Lower lobe of right lung (tissue), 2 donors: Measurements from ENCODE around the gene CBFA2T2. TPM values are rescaled to one million over a fixed set of nuclear protein-coding genes. Genes with fewer than 3 reads are reported as not detected.

ENCODE experiments used
- ATAC-seq, 2 donors: fragments of 200-7000 bp; cut with Tn5 transposase; one replicate each; pipeline ENCODE4 v1.9.1; 2020 to 2022; ENCODE audit warnings: mild to moderate bottlenecking in 2 of 2, moderate library complexity in 2 of 2
- DNase-seq: peaks from one replicate; pipeline ENCODE4 v3.0.0-alpha.2; 2020
- H3K27ac ChIP-seq: fragments of 200-600 bp; one replicate; pipeline ENCODE4 v1.8.0; 2022
- H3K27me3 ChIP-seq: fragments of 200-600 bp; one replicate; pipeline ENCODE4 v1.8.0; 2022; ENCODE audit warnings: low read depth
- H3K36me3 ChIP-seq: fragments of 200-600 bp; one replicate; pipeline ENCODE4 v1.8.0; 2022; ENCODE audit warnings: mild to moderate bottlenecking
- H3K4me1 ChIP-seq: fragments of 200-600 bp; one replicate; pipeline ENCODE4 v1.8.0; 2022
- H3K4me3 ChIP-seq: fragments of 200-600 bp; one replicate; pipeline ENCODE4 v1.8.0; 2022; ENCODE audit warnings: mild to moderate bottlenecking
- H3K9me3 ChIP-seq: fragments of 200-600 bp; one replicate; pipeline ENCODE4 v1.8.0; 2022
- intact Hi-C: fragments of 100-400 bp; cut with DNase I; formaldehyde crosslinking; loops from one replicate; pipeline ENCODE4 v1.11.0; 2022
- total RNA-seq: library from RNA; stranded (reverse); fragmentation: NEBNext Ultra II Directional; extraction: Animal tissue kit (Norgen Biotek cat#: 25700); gene quantifications from one replicate; pipeline ENCODE4 v1.2.1, GENCODE V29; 2021
- TF ChIP-seq, protein P1 (sequence below): fragments of 200-600 bp; IDR thresholded peaks from one replicate; pipeline ENCODE4 v1.8.0; 2022; ENCODE audit warnings: antibody characterized with exemption, mild to moderate bottlenecking
- donor health status: DM: no; HTN: yes; CAD: no; lungs with severe emphysema.

The CBFA2T2 gene
- total RNA-seq, 1 donor from 2014 or later = 18.2 TPM

DNA sequence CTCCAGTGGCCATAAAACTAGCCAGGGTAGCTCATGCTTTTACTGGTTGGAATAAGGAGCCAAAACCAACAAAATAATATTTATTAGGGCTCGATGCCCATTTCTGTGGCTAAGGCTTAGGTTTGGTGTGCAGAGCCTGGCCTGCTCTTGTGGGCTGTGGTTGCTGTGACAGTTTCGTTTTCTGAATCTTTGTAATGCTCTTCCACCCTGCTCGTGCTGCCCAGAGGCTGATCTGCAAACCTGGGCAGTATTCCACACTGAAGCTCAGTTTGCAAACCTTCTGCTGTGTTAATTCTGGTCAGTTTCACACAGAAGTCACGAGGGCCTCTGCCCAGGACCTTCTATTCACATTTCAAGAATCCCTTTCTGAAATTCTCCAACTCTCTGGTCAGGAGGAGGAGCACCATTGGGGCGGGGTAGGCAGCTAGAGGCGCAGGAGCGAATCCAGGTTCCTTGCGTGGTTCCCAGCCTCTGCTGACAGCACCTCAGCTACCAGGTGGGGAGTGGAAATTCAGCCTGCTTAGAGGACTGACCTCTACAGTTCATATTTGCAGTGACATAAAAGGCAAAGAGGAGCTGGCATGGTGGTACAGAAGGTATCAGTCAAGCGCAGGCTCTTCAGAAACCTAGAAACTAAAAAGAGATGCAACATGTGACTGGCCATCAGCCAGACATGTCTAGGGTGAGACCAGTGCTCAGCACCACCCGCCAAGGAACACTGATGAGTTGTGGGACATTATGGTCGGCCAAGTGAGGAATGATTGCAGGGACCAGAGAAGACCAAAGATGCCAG is 157.9 kb downstream of the CBFA2T2 start:
- DNase-seq (no peak), ATAC-seq (peak; percentile 44 to 61)
- Histone ChIP-seq H3K27me3 (no peaks in the 10 kb centered on the region), H3K9me3 (no peaks in the 10 kb centered on the region), H3K27ac (peak overlapping the region; percentile 3), H3K4me1 (peaks cover 28% of the 10 kb centered on the region), H3K36me3 (peaks cover 32% of the 10 kb centered on the region), H3K4me3 (no peak overlapping the region)
- TF ChIP-seq, protein P1, sequence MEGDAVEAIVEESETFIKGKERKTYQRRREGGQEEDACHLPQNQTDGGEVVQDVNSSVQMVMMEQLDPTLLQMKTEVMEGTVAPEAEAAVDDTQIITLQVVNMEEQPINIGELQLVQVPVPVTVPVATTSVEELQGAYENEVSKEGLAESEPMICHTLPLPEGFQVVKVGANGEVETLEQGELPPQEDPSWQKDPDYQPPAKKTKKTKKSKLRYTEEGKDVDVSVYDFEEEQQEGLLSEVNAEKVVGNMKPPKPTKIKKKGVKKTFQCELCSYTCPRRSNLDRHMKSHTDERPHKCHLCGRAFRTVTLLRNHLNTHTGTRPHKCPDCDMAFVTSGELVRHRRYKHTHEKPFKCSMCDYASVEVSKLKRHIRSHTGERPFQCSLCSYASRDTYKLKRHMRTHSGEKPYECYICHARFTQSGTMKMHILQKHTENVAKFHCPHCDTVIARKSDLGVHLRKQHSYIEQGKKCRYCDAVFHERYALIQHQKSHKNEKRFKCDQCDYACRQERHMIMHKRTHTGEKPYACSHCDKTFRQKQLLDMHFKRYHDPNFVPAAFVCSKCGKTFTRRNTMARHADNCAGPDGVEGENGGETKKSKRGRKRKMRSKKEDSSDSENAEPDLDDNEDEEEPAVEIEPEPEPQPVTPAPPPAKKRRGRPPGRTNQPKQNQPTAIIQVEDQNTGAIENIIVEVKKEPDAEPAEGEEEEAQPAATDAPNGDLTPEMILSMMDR = no peak
- intact Hi-C loops = no loop called here

DNA sequence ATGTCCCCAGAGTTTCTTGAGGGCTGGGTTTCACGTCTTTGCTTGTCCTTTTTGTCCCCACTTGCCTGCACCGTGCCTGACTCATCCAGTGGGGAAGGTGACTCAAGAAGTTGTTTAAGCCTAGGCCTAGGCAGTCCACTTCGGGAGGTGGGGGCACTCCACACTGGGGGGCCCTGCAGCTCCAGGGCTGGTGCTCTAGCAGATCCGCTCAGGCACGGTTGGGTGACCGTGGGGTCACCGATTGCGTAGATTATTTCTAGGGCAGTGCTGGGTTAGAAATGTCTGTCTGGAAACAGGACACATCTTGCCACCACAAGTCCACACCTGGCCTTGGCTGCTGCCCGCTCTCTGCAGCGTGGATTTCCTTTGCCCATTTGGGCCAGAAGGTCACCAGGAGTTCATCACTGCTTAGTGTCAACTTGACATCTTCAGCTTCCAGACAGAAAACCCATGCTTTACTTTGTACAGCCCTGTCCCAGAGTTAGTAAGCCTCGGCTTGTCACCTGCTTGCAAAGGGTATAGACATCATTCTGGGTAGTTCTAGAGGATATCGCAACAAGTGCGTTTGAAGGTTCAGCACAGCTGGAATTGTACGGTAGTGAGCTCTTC is 158.6 kb downstream of the CBFA2T2 start:
- TF ChIP-seq, protein P1 = no peak
- Histone ChIP-seq H3K9me3 (no peaks in the 10 kb centered on the region), H3K27ac (no peak overlapping the region), H3K27me3 (no peaks in the 10 kb centered on the region), H3K4me1 (peaks cover 35% of the 10 kb centered on the region), H3K36me3 (peaks cover 25% of the 10 kb centered on the region), H3K4me3 (no peak overlapping the region)
- ATAC-seq (peak in 1 of 2 donors; percentile 5), DNase-seq (no peak)
- intact Hi-C loops = no loop called here

DNA sequence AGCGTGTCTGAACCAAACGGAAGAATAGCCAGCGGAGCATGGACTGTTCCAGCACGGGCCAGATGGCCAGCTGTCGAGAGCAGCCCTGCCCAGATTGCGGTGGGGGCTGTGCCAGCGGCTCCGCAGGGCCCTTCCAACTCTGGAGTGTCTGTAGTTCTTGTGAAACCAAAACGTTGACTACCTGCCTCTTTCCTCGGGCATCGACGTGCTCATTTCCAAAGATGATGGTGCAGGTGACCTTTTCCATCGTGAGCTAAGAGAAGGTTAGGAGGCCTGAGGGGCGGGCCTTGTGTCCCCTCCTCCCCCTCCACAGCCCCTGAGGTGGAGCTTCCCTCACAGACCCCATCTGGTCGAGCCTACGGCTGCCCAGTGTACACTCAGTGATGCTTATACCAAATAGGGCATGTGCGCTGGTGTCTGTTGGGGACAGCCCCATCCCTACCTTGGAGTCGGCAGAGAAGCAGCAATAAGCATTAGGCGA is 159.3 kb downstream of the CBFA2T2 start:
- H3K9me3 ChIP-seq = no peaks in the 10 kb centered on the region
- intact Hi-C loops = no loop called here
- DNase-seq (peak; percentile 78), ATAC-seq (peak; percentile 74 to 82)
- TF ChIP-seq, protein P1 = no peak
- peaks cover 39% of the 10 kb centered on the region for H3K4me1 ChIP-seq
- H3K36me3 ChIP-seq = peaks cover 19% of the 10 kb centered on the region
- no peaks in the 10 kb centered on the region for H3K27me3 ChIP-seq
- H3K27ac ChIP-seq = no peak overlapping the region
- H3K4me3 ChIP-seq = no peak overlapping the region

DNA sequence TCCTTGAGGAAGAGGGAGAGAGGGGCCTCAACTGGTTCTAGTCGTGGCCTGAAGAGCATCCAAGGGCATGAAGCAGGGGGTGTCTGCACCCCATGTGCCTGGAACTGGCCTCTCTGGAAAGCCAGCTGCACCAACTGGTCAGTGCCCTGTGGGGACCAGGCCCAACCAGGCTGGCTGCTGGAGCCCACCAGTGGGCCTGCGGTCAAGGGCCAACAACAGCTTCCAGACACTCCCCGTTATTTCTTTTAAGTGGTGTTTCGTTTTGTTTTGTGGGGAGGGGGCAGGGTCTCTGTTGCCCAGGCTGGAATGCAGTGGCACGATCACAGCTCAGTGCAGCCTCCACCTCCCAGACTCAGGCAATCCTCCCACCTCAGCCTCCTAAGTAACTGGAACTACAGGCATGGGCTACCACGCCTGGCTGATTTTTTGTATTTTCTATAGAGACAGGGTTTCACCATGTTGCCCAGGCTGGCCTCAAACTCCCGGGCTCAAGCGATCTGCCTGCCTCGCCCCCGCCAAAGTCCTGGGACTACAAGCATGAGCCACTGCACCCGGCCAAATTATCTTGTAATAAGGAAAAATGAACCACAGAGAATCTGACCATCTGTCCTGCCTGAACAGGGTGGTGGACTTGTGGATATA is 160.3 kb downstream of the CBFA2T2 start:
- Histone ChIP-seq H3K4me1 (peaks cover 39% of the 10 kb centered on the region), H3K36me3 (peaks cover 9% of the 10 kb centered on the region), H3K27me3 (no peaks in the 10 kb centered on the region), H3K4me3 (no peak overlapping the region), H3K27ac (no peak overlapping the region), H3K9me3 (no peaks in the 10 kb centered on the region)
- TF ChIP-seq, protein P1 = no peak
- DNase-seq (no peak), ATAC-seq (no peak)
- intact Hi-C loops = no loop called here

DNA sequence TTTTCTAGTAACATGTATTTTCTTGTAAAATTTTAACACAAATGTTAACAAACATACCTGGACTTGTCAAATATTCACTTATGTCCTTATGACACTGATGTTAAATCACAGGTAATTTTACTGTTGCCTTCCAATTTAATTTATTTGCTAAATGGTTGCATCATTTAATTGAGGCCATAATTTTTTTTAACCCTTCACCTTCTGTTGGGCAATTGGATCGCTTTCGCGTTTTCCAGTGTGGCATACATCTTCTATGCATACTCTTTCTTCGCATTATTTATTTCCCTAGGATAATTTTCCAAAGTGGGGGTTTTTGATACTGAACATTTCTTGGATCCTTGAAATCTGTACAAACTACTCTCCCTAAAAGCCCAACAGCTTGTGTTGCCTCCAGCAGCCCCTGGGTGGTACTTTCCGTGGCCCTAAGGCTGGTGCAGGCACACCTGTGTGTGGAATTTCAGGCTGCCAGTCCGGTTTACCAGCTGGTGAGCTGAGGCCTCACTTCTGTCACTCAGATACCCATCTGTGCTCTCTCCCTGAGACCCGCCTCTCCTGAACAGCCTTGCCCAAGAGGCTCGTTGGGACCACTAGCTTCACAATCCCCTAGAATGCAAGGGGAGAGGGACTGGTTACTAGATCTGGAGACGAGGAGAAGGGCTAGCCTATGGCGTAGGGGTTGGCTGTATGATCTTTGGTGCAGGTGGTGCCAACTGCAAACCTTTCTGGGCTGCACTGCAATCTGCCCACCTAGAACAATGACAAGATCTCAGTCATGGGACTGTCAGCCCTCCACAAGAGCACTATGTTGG is 161.1 kb downstream of the CBFA2T2 start:
- H3K27me3 ChIP-seq = no peaks in the 10 kb centered on the region
- H3K4me3 ChIP-seq = no peak overlapping the region
- peaks cover 39% of the 10 kb centered on the region for H3K4me1 ChIP-seq
- no peak for DNase-seq
- no peak overlapping the region for H3K27ac ChIP-seq
- intact Hi-C loops = no loop called here
- no peaks in the 10 kb centered on the region for H3K9me3 ChIP-seq
- ATAC-seq = peak in 1 of 2 donors; percentile 26
- peaks cover 2% of the 10 kb centered on the region for H3K36me3 ChIP-seq
- TF ChIP-seq, protein P1 = no peak
